HG03442 (cell line): ENCODE data around the gene RAB20.
"Not testable (repeated sequence)": the region's sequence is repeated elsewhere in the genome, so short reads cannot be mapped to it uniquely, and the experiment has no call there.

ENCODE experiments used
- ATAC-seq: cut with Tn5 transposase; IDR thresholded peaks from one replicate; pipeline ENCODE4 v1.9.1; 2021; ENCODE audit warnings: mild to moderate bottlenecking, moderate library complexity; ENCODE audit not compliant: unreplicated experiment

The RAB20 gene

GRCh38 chr13:110575322-110576069, 14.0 kb upstream of the RAB20 start:
- peak; percentile 85 for ATAC-seq

GRCh38 chr13:110574161-110574560, 12.6 kb upstream of the RAB20 start:
- no peak for ATAC-seq

GRCh38 chr13:110572778-110573118, 11.2 kb upstream of the RAB20 start:
- no peak for ATAC-seq

- no peak for ATAC-seq
Observed at GRCh38 chr13:110571896-110572777, 10.6 kb upstream of the RAB20 start.

- no peak for ATAC-seq
Observed at GRCh38 chr13:110570886-110571285, 9.4 kb upstream of the RAB20 start.

GRCh38 chr13:110569962-110570361, 8.4 kb upstream of the RAB20 start:
- ATAC-seq: not testable (repeated sequence)

GRCh38 chr13:110568612-110569011, 7.1 kb upstream of the RAB20 start:
- no peak for ATAC-seq

GRCh38 chr13:110566171-110566570, 4.6 kb upstream of the RAB20 start:
- ATAC-seq: no peak

- ATAC-seq: no peak
Observed at GRCh38 chr13:110565296-110565695, 3.8 kb upstream of the RAB20 start.

- no peak for ATAC-seq
Observed at GRCh38 chr13:110564472-110564985, 3.0 kb upstream of the RAB20 start.

- no peak for ATAC-seq
Observed at GRCh38 chr13:110563463-110563774, 1.9 kb upstream of the RAB20 start.

GRCh38 chr13:110562696-110563462, 1.4 kb upstream of the RAB20 start:
- ATAC-seq: no peak

- no peak for ATAC-seq
Observed at GRCh38 chr13:110562036-110562597, 595 bp upstream of the RAB20 start.

GRCh38 chr13:110560601-110561343, 750 bp downstream of the RAB20 start:
- ATAC-seq: peak; percentile 21

GRCh38 chr13:110559986-110560385, 1.5 kb downstream of the RAB20 start:
- ATAC-seq: no peak

GRCh38 chr13:110559429-110559943, 2.0 kb downstream of the RAB20 start:
- no peak for ATAC-seq

GRCh38 chr13:110557610-110558305, 3.8 kb downstream of the RAB20 start:
- ATAC-seq: no peak

- ATAC-seq: no peak
Observed at GRCh38 chr13:110557082-110557481, 4.4 kb downstream of the RAB20 start.

- ATAC-seq: no peak
Observed at GRCh38 chr13:110556224-110556606, 5.3 kb downstream of the RAB20 start.
